Stimulated activated CD8-positive, alpha-beta memory T cell treated with anti-CD3 and anti-CD28 coated beads, Interleukin-15, amount 100 ng/mL, for 4 hours (primary cell): ENCODE measurements around the gene TSSC4.
"Not testable (repeated sequence)": the region's sequence is repeated elsewhere in the genome, so short reads cannot be mapped to it uniquely, and the experiment has no call there.

Experiments
- DNase-seq, 2 donors: peaks; one replicate each; pipeline ENCODE4 v3.0.0-alpha.2; 2020; ENCODE audit warnings: low read depth in 2 of 2

The TSSC4 gene

GRCh38 chr11:2400069-2400761 lies at the start of gene TSSC4:
Gene TSSC4, plus strand, starts transcription at chr11:2400750. Its CDS starts 1,884 bp downstream, at chr11:2402634.
- peak; percentile 99 for DNase-seq

DNA sequence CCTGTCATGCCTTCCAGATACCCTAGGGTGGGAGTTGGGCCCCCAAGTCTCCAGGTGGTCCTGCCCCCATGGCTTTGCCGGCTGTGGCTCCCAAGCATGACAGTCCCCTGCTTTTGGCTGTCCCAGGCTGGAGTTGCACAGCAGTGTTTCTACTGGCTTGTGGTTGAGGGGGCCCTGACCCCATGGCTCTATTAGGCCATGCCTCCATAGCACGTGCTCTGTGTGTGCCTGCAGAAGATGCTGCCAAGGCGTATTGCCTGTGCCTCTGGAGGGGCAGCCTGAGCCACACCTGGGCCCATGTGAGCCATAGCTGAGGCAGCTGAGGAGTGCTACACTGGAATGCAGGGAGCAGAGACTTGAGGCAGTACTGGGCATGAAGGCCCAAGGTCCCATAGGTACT lies 48.8 kb upstream of the TSSC4 start:
- DNase-seq = no peak

GRCh38 chr11:2352420-2352819 lies 48.1 kb upstream of the TSSC4 start:
- no peak for DNase-seq

GRCh38 chr11:2355000-2355644 lies 45.4 kb upstream of the TSSC4 start:
- no peak for DNase-seq

DNA sequence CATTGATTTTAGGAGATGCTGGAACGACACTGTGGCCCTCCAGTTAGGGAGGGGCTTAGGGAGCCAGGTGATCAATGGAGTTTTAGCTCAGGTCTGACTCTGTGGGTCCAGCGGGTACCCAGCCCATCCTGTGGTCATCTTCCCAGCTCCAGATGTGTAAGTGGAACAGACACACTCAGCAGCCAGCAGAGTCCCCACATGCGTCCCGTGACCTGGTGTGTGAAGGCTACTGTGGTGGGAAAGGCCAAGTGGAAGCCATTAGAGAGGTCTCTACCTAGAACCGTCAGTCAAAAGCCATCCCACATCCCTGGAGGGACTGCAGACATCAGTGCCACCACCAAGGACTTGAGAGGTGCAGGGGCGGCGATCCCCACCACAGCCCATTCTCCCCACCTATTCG lies 43.3 kb upstream of the TSSC4 start:
- no peak for DNase-seq

- DNase-seq = not testable (repeated sequence)
These were observed 42.9 kb upstream of the TSSC4 start for GRCh38 chr11:2357651-2358050.

DNA sequence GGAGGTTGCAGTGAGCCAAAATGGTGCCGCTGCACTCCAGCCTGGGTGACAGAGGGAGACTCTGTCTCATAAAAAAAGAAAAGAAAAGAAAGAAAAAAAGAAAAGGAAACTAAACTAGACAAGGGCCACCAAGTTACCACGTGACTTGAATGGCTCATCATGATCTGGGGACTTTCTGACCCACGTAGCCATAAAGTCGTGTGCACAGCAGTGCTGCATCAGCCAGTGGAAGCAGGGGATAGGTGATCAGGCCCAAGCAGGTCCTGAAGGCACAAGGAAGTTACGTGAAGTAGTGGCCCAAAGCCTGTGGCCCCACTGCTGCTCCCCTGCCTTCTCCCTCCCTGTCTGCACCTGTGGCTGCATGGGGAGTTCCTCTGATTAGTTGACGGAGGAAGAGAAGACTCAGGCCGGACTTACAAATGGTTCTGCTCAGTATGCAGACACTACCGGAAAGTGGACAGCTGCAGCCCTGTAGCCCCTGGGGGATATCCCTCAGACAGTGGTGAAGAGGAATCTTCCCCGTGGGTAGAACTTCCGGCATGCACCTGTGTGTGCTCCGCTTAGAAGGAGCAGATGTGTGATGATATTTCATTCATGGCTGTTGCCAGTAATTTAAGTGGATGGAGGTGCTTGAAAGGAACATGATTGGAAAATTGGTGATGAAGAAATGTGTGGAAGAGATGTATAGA lies 41.7 kb upstream of the TSSC4 start:
- DNase-seq = no peak

- DNase-seq = no peak
These were observed 41.0 kb upstream of the TSSC4 start for GRCh38 chr11:2359557-2359956.

GRCh38 chr11:2360081-2360642 lies 40.4 kb upstream of the TSSC4 start:
- no peak for DNase-seq

GRCh38 chr11:2361565-2361964 lies 39.0 kb upstream of the TSSC4 start:
- DNase-seq = no peak

DNA sequence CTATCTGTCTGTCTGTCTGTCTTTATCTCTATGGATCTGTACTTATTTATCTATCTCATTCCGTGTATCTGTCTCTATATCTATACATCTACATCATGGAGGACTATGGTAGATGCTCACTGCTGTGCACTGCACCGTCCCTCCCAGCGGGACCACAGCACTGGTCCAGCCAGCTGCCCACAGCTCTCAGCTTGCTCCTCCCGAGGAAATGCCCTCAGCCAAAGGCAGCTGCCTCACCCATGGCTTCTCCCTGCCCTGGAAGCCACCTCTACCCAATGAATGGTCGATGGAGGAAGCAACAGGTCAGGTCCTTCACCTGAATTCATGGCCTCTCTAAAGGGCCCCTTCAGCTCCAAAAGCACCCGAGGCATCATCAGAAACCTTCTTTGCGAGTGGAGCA lies 38.1 kb upstream of the TSSC4 start:
- DNase-seq = no peak

DNA sequence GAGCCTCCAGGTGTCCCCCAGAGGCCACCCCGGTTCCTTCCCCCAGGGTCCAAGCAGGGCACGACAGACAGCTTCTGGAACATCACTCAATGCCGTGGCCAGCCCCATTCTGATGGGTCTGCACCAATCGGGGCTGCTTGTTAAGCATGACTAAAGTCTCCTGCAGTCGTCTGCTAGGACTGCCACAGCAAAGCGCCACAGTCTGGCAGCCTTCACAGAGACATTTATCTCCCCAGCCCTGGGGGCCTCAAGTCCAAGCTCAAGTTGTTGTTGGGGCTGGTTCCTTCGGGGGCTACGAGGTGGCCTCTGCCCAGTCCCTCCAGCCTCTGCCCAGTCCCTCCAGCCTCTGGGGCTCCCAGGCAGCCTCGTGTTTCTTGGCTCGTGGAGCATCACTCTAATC lies 37.4 kb upstream of the TSSC4 start:
- DNase-seq = no peak

- DNase-seq = no peak
These were observed 36.8 kb upstream of the TSSC4 start for GRCh38 chr11:2363577-2364370.

GRCh38 chr11:2364386-2364785 lies 36.2 kb upstream of the TSSC4 start:
- not testable (repeated sequence) for DNase-seq

- no peak for DNase-seq
These were observed 34.9 kb upstream of the TSSC4 start for GRCh38 chr11:2365571-2366210.

GRCh38 chr11:2366276-2366675 lies 34.3 kb upstream of the TSSC4 start:
- no peak for DNase-seq

DNA sequence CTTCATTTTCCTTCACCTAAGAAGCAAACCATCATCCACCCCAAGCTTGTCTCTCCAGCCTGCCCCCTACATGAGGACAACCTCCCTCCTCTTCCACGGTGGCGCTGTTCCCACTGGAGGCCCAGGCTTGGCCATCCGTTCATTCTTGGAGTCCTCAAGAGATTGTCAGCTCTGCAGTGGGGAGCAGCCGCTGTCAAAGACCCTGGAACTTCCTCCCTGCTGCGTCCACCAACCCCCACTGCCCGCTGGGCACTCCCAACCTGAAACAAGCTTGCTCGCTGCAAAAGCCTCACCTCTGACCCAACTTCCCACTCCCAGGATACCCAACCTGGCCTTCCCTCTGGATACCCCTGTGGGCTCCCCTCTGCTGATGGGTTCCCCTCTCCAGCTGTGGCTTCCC lies 33.8 kb upstream of the TSSC4 start:
- no peak for DNase-seq

DNA sequence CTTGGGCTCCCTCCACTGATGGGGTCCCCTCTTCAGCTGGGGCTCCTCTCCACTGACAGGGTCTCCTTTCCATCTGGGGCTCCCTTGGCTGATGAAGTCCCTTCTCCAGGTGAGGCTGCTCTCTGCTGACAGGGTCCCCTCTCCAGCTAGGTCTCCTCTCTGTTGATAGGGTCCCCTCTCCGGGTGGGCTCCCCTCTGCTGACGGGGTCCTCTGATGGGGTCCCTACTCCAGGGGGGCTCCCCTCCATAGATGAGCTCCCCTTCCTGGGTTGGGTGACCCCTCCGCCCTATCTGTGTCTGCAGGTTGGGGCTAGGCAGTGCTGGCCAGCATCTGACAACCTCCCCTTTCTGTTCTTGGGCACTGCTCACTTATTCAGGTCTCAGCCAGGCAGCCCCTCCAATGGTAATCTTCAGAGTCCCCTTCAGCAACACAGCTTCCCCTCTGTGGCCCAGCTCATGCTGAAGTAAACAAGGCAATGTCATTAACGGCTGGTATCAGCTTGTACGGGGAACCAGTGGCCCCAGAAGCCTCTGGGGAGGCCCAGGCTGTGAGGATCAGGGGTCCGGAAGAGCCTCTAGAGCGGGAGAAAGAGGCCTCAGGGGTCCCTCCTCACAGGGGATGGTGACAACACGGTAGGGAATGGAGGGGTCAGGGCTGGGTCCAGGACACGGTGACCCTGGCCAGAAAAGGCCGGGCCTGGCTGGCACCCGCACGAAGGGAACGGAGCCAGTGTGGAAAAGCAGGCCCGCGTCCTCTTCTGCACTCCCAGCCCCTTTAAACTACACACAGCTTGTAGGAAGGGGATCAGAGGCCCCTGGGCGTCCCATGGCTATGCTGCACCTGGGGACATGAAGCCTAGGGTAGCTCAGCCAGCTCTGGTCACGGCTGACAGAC lies 33.0 kb upstream of the TSSC4 start:
- DNase-seq = no peak

- DNase-seq = no peak
These were observed 32.2 kb upstream of the TSSC4 start for GRCh38 chr11:2368178-2368850.

DNA sequence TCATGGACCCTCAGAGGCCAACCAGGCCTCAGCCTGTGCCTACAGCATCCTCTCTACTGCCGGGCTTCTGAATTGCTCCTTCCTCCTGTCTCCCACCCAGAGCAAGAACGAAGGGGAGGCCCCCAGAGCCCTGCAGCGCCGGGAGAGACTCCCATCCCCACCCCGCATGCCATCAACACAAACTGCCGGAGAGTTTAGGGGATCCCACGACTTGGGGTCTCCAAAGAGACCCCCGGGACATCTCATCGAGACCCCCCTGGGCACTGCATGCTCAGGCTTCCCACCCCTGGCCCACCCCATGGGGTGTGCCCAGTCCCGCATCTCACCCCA lies 31.7 kb upstream of the TSSC4 start:
- DNase-seq = no peak
